Panc1 (cell line): Measurements from ENCODE around the gene CCNJL.
"Not testable (repeated sequence)": the region's sequence is repeated elsewhere in the genome, so short reads cannot be mapped to it uniquely, and the experiment has no call there.

Experiments used
- CTCF ChIP-seq: fragments of 450-650 bp; IDR thresholded peaks from 2 replicates; pipeline ENCODE4 v1.5.1; 2017; ENCODE audit warnings: mild to moderate bottlenecking
- POLR2AphosphoS5 ChIP-seq: IDR thresholded peaks from 2 replicates; pipeline ENCODE4 v1.6.1; 2012; ENCODE audit warnings: mild to moderate bottlenecking, low read depth, low read length, moderate library complexity
- REST ChIP-seq, 2 experiments: IDR thresholded peaks; 2 replicates each; pipeline ENCODE4 v1.6.1; 2011 to 2012; ENCODE audit warnings: low read depth in 2 of 2, control low read depth in 1 of 2, low read length in 1 of 2, mild to moderate bottlenecking in 1 of 2, moderate library complexity in 1 of 2; ENCODE audit not compliant: insufficient read depth in 1 of 2
- SIN3A ChIP-seq: IDR thresholded peaks from 2 replicates; pipeline ENCODE4 v1.6.1; 2012; ENCODE audit warnings: low read depth, mild to moderate bottlenecking, low read length, moderate library complexity, borderline replicate concordance; ENCODE audit not compliant: insufficient read depth
- TCF7L2 ChIP-seq: IDR thresholded peaks from 2 replicates; pipeline ENCODE4 v1.6.1; 2011; ENCODE audit warnings: mild to moderate bottlenecking, low read depth, low read length, inconsistent platforms

- TF ChIP-seq CTCF; SIN3A; POLR2AphosphoS5; TCF7L2; REST (IDR thresholded peaks at IDR 0.05; ENCODE audit: insufficient read depth in 1 of 2, low read depth in 2 of 2, low read length in 1 of 2): not testable (repeated sequence)
Measured at GRCh38 chr5:160340513-160340912, 28.1 kb upstream of the CCNJL start.
